ENCODE data around the gene MOBP. TPM values are rescaled to one million over a fixed set of nuclear protein-coding genes. Genes with fewer than 3 reads are reported as not detected.

Gene MOBP
- total and polyA plus RNA-seq, 11 donors: 0.17 TPM; not detected in 10

DNA sequence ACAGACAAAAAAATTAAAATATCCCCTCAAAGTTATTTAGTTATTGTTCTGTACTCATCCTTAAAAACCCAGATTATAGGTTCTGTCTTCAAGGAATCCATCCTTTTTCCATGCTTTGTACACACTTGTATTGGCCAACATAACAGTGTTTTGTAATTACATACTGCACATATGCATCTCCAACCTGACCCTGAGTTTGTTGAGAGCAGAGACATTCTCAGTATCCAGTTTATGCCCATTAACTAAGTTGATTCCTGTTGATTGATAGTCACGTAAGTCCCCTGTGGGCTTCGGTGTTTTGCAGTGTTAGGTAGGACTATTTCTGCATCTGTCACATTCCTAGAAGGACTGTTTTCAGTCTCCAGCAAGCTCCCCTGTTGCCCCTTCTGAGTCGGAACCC, 33.6 kb downstream of the MOBP start:
- no peak overlapping the region for H3K27ac ChIP-seq
- peaks cover 6 to 56% (median 23%) of the 10 kb centered on the region in 9 donors for H3K27me3 ChIP-seq
- TF ChIP-seq POLR2A (IDR thresholded peaks at IDR 0.05): no peak
- TF ChIP-seq, protein P1, sequence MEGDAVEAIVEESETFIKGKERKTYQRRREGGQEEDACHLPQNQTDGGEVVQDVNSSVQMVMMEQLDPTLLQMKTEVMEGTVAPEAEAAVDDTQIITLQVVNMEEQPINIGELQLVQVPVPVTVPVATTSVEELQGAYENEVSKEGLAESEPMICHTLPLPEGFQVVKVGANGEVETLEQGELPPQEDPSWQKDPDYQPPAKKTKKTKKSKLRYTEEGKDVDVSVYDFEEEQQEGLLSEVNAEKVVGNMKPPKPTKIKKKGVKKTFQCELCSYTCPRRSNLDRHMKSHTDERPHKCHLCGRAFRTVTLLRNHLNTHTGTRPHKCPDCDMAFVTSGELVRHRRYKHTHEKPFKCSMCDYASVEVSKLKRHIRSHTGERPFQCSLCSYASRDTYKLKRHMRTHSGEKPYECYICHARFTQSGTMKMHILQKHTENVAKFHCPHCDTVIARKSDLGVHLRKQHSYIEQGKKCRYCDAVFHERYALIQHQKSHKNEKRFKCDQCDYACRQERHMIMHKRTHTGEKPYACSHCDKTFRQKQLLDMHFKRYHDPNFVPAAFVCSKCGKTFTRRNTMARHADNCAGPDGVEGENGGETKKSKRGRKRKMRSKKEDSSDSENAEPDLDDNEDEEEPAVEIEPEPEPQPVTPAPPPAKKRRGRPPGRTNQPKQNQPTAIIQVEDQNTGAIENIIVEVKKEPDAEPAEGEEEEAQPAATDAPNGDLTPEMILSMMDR (IDR thresholded peaks at IDR 0.05): no peak
- no peaks in the 10 kb centered on the region for H3K9me3 ChIP-seq
- intact Hi-C loops (cut with DNase I): no loop called here
- H3K4me3 ChIP-seq: no peak overlapping the region
- WGBS, 4 donors: 58 to 63% (median 60%) methylated on average over 3 of the region's 3 CpGs
- ATAC-seq (no peak), DNase-seq (no peak)
- no peaks in the 10 kb centered on the region for H3K36me3 ChIP-seq
- peaks cover 0 to 8% (median 0%) of the 10 kb centered on the region in 12 donors for H3K4me1 ChIP-seq

DNA sequence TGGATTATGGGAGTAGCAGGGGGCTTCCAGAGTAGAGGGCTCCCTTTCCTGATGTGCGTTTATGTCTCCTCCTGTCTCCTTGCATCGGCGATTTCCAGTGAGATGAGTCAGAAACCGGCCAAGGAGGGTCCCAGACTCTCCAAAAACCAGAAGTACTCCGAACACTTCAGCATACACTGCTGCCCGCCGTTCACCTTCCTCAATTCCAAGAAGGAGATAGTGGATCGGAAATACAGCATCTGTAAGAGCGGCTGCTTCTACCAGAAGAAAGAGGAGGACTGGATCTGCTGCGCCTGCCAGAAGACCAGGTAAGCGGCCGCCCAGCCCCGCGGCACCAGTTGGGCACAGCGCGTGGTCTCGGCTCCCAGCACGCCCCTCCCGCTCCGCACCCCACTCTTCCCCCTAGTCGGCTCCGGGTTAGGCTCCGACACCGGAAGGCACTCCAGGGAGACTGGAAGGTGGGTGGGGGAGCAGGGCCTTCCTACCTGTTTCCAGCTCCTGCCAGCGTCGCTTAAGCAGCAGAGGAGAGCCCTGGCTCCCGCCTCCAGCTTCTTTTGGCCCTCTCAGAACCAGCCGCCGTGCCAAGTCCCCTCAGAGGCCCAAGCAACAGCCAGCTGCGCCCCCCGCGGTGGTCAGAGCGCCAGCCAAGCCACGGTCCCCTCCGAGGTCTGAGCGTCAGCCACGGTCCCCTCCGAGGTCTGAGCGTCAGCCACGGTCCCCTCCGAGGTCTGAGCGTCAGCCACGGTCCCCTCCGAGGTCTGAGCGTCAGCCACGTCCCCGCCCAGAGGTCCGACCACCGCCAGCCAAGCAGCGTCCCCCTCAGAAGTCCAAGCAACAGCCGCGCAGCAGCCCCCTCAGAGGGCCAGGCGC, 34.7 kb downstream of the MOBP start:
- Histone ChIP-seq H3K4me1 (peaks cover 0 to 8% (median 0%) of the 10 kb centered on the region in 12 donors), H3K27ac (no peak overlapping the region), H3K9me3 (no peaks in the 10 kb centered on the region), H3K27me3 (peaks cover 6 to 56% (median 23%) of the 10 kb centered on the region in 9 donors), H3K4me3 (peak overlapping the region in 6 of 12 donors; percentile 12 to 41 (median 24)), H3K36me3 (no peaks in the 10 kb centered on the region)
- intact Hi-C loops (cut with DNase I): no loop called here
- TF ChIP-seq, protein P1 (IDR thresholded peaks at IDR 0.05): no peak
- no peak for TF ChIP-seq POLR2A (IDR thresholded peaks at IDR 0.05)
- ATAC-seq: peak in 1 of 4 donors; percentile 39
- DNase-seq: no peak
- 21 to 43% (median 37%) methylated on average over 20 to 53 of the region's 53 CpGs for WGBS, 4 donors

DNA sequence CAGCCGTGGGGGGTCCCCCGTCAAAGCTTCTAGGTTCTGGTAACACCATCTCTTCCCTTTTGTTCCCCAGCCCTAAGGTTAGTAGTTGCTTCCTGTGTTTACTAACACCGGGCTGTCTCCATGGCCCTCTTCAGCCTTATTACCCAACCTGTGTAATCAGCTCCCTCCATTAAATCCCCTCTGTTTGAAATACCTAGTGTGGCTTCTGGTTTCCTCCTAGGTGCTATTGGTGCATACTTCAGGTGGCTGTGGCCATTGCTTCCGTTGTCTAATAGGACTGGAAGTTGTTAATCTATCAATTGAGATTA, 35.3 kb downstream of the MOBP start:
- no peak for DNase-seq
- H3K4me3 ChIP-seq: peak overlapping the region in 1 of 12 donors; percentile 27

More for the DNA sequence above, 35.3 kb downstream of the MOBP start:
- no peak for ATAC-seq
- H3K27ac ChIP-seq: no peak overlapping the region
- WGBS, 4 donors: 55 to 86% (median 59%) methylated on average over 4 of the region's 4 CpGs
- no peaks in the 10 kb centered on the region for H3K36me3 ChIP-seq
- intact Hi-C loops (cut with DNase I): no loop called here
- peaks cover 0 to 8% (median 0%) of the 10 kb centered on the region in 12 donors for H3K4me1 ChIP-seq
- peaks cover 6 to 56% (median 23%) of the 10 kb centered on the region in 9 donors for H3K27me3 ChIP-seq
- TF ChIP-seq, protein P1 (IDR thresholded peaks at IDR 0.05): no peak
- no peak for TF ChIP-seq POLR2A (IDR thresholded peaks at IDR 0.05)
- H3K9me3 ChIP-seq: no peaks in the 10 kb centered on the region

Measured in heart left ventricle (tissue), 16 donors.